Smooth muscle cell (in vitro differentiated cells): ENCODE data around the gene KLHL10. TPM values are rescaled to one million over a fixed set of nuclear protein-coding genes. Genes with fewer than 3 reads are reported as not detected.

Source experiments
- DNase-seq: peaks from one replicate; lab custom pipeline; 2025; ENCODE audit not compliant: unreplicated experiment; lab: John Stamatoyannopoulos, UW
- H2AFZ ChIP-seq: fragments of 200-600 bp; sonication (generic); 2 replicates; pipeline ENCODE4 v1.6.0; 2016; ENCODE audit warnings: antibody characterized with exemption, low read depth, mild to moderate bottlenecking
- H3F3A ChIP-seq: fragments of 200-600 bp; sonication (generic); 2 replicates; pipeline ENCODE4 v1.6.0; 2017; ENCODE audit warnings: antibody characterized with exemption, low read depth
- H3K27ac ChIP-seq: fragments of 200-600 bp; sonication (generic); 2 replicates; pipeline ENCODE4 v1.5.1; 2016; ENCODE audit warnings: low read depth, mild to moderate bottlenecking
- H3K27me3 ChIP-seq: fragments of 200-600 bp; sonication (generic); 2 replicates; pipeline ENCODE4 v1.6.1; 2016; ENCODE audit warnings: low read depth, mild to moderate bottlenecking
- H3K36me3 ChIP-seq: fragments of 200-600 bp; sonication (generic); 2 replicates; pipeline ENCODE4 v1.5.1; 2016; ENCODE audit warnings: low read depth
- H3K4me1 ChIP-seq: fragments of 200-600 bp; sonication (generic); 2 replicates; pipeline ENCODE4 v1.5.1; 2016; ENCODE audit warnings: low read depth
- H3K4me2 ChIP-seq: fragments of 200-600 bp; sonication (generic); 2 replicates; pipeline ENCODE4 v1.6.0; 2016; ENCODE audit warnings: mild to moderate bottlenecking
- H3K4me3 ChIP-seq: fragments of 200-600 bp; sonication (generic); 2 replicates; pipeline ENCODE4 v1.5.1; 2016; ENCODE audit warnings: mild to moderate bottlenecking
- H3K79me2 ChIP-seq: fragments of 200-600 bp; sonication (generic); 2 replicates; pipeline ENCODE4 v1.6.0; 2016; ENCODE audit warnings: low read depth, mild to moderate bottlenecking
- H3K9ac ChIP-seq: fragments of 200-600 bp; sonication (generic); 2 replicates; pipeline ENCODE4 v1.6.0; 2016; ENCODE audit warnings: low read depth
- H3K9me3 ChIP-seq: fragments of 200-600 bp; sonication (generic); replicated peaks from 2 replicates; pipeline ENCODE4 v1.5.1; 2016; ENCODE audit warnings: low read depth
- H4K20me1 ChIP-seq: fragments of 200-600 bp; sonication (generic); 2 replicates; pipeline ENCODE4 v1.6.0; 2016; ENCODE audit warnings: low read depth
- CTCF ChIP-seq: fragments of 200-600 bp; sonication (generic); IDR thresholded peaks from 2 replicates; pipeline ENCODE4 v1.5.1; 2017; ENCODE audit warnings: borderline replicate concordance, mild to moderate bottlenecking, antibody characterized with exemption; ENCODE audit not compliant: insufficient read depth, poor library complexity, severe bottlenecking
- WGBS: methylation state at CpG from one replicate; pipeline ENCODE4 v1.1.7; 2016; ENCODE audit warnings: low lambda C conversion rate; 5-methylcytosine and 5-hydroxymethylcytosine counted together
- polyA plus RNA-seq: library from polyadenylated mRNA; unstranded; fragments of >200 nt; fragmentation: Nextera tagmentation; extraction: Ambion mirVana; gene quantifications from 2 replicates; pipeline ENCODE4 v1.2.1, GENCODE V29; 2016
- total RNA-seq: library from RNA; depleted of rRNA; stranded (reverse); fragments of >200 nt; gene quantifications from 2 replicates; pipeline ENCODE4 v1.2.3, GENCODE V29; 2014

KLHL10 gene
- total and polyA plus RNA-seq, 2 experiments from 2014 or later = not detected

- Histone ChIP-seq H3K4me1 (peaks cover 12% of the 10 kb centered on the region), H2AFZ (no peak overlapping the region), H3K27me3 (no peaks in the 10 kb centered on the region), H3K4me2 (peak overlapping the region; percentile 98), H3K4me3 (peak overlapping the region; percentile 94), H4K20me1 (peaks cover 55% of the 10 kb centered on the region), H3K9me3 (no peaks in the 10 kb centered on the region), H3K27ac (peak overlapping the region; percentile 25), H3F3A (peaks cover 29% of the 10 kb centered on the region), H3K79me2 (peaks cover 43% of the 10 kb centered on the region), H3K9ac (no peak overlapping the region), H3K36me3 (peaks cover 23% of the 10 kb centered on the region)
- 11% methylated on average over 10 of the region's 10 CpGs for WGBS
- DNase-seq = no peak
- no peak for TF ChIP-seq CTCF
These were observed 27.9 kb downstream of the KLHL10 start for GRCh38 chr17:41865596-41865893.

GRCh38 chr17:41868568-41868967 is 30.9 kb downstream of the KLHL10 start:
- H3K9me3 ChIP-seq = no peaks in the 10 kb centered on the region
- no peak overlapping the region for H3K4me2 ChIP-seq
- WGBS = 100% methylated on average over 3 of the region's 3 CpGs
- peaks cover 23% of the 10 kb centered on the region for H3K36me3 ChIP-seq
- H3K27ac ChIP-seq = no peak overlapping the region
- H3K4me3 ChIP-seq = no peak overlapping the region
- peaks cover 13% of the 10 kb centered on the region for H3K79me2 ChIP-seq
- no peak for TF ChIP-seq CTCF
- no peaks in the 10 kb centered on the region for H3K27me3 ChIP-seq
- H3K9ac ChIP-seq = no peak overlapping the region
- H3F3A ChIP-seq = peaks cover 35% of the 10 kb centered on the region
- H2AFZ ChIP-seq = no peak overlapping the region
- DNase-seq = no peak
- peaks cover 7% of the 10 kb centered on the region for H3K4me1 ChIP-seq
- H4K20me1 ChIP-seq = peaks cover 29% of the 10 kb centered on the region

- Histone ChIP-seq H2AFZ (no peak overlapping the region), H3K4me1 (no peaks in the 10 kb centered on the region), H3K4me2 (no peak overlapping the region), H3K9me3 (no peaks in the 10 kb centered on the region), H3K79me2 (peaks cover 4% of the 10 kb centered on the region), H3F3A (peaks cover 35% of the 10 kb centered on the region), H3K4me3 (no peak overlapping the region), H3K27me3 (no peaks in the 10 kb centered on the region), H3K36me3 (peaks cover 23% of the 10 kb centered on the region), H3K9ac (no peak overlapping the region), H4K20me1 (peaks cover 20% of the 10 kb centered on the region), H3K27ac (no peak overlapping the region)
- WGBS = 89% methylated on average over 9 of the region's 9 CpGs
- no peak for DNase-seq
- no peak for TF ChIP-seq CTCF
These were observed 31.8 kb downstream of the KLHL10 start for GRCh38 chr17:41869426-41869825.

- Histone ChIP-seq H3K79me2 (no peaks in the 10 kb centered on the region), H3K27me3 (no peaks in the 10 kb centered on the region), H2AFZ (no peak overlapping the region), H3K4me2 (no peak overlapping the region), H3K9ac (no peak overlapping the region), H3K27ac (no peak overlapping the region), H3K9me3 (no peaks in the 10 kb centered on the region), H3K4me3 (no peak overlapping the region), H3K36me3 (peaks cover 23% of the 10 kb centered on the region), H3K4me1 (no peaks in the 10 kb centered on the region), H4K20me1 (peaks cover 19% of the 10 kb centered on the region), H3F3A (peaks cover 38% of the 10 kb centered on the region)
- 95% methylated on average over 2 of the region's 2 CpGs for WGBS
- no peak for TF ChIP-seq CTCF
- DNase-seq = no peak
These were observed 32.5 kb downstream of the KLHL10 start for GRCh38 chr17:41870097-41870496.
